B cell (primary cell): Measurements from ENCODE around the gene DCUN1D2. TPM values are rescaled to one million over a fixed set of nuclear protein-coding genes. Genes with fewer than 3 reads are reported as not detected.

Source experiments
- ATAC-seq: fragments of 200-7000 bp; cut with Tn5 transposase; one replicate; pipeline ENCODE4 v1.10.0; 2021; ENCODE audit warnings: low read depth, mild to moderate bottlenecking, moderate number of reproducible peaks, moderate library complexity
- CTCF ChIA-PET: fragments of 350-600 bp; sonication (Branson Sonifier 250); formaldehyde crosslinking; loops from one replicate; lab custom pipeline; 2021; ENCODE audit warnings: antibody characterized with exemption, inconsistent platforms; lab: Charles Lee
- POLR2A ChIA-PET: fragments of 350-600 bp; sonication (Branson Sonifier 250); formaldehyde crosslinking; loops from one replicate; lab custom pipeline; 2021; ENCODE audit warnings: antibody characterized with exemption; lab: Charles Lee
- DNase-seq: peaks from one replicate; pipeline ENCODE4 v3.0.0; 2013
- H2AFZ ChIP-seq: 2 replicates; pipeline ENCODE4 v1.6.1; 2012; ENCODE audit warnings: mild to moderate bottlenecking, low read depth, low read length; ENCODE audit not compliant: insufficient read depth, poor library complexity, severe bottlenecking
- H3K27ac ChIP-seq, 2 donors: 1 replicate in 1 of 2; 2 replicates in 1 of 2; pipeline ENCODE4 v1.5.1; 2012 to 2013; ENCODE audit warnings: low read length in 2 of 2, mild to moderate bottlenecking in 2 of 2, moderate library complexity in 1 of 2
- H3K27me3 ChIP-seq, 4 experiments: fragments of 200-600 bp in 1 of 4; sonication (generic) in 1 of 4; replicated peaks in 1 of 4; 1 replicate in 2 of 4; 2 replicates in 2 of 4; pipeline versions ENCODE4 v1.6.1 to v1.7.0; 2013 to 2016; ENCODE audit warnings: low read length in 3 of 4, mild to moderate bottlenecking in 2 of 4, mixed read lengths in 1 of 4, moderate library complexity in 1 of 4; ENCODE audit not compliant: insufficient read depth in 4 of 4, control insufficient read depth in 3 of 4; ENCODE audit errors: control extremely low read depth in 1 of 4
- H3K36me3 ChIP-seq, 2 experiments: replicated peaks in 1 of 2; 1 replicate in 1 of 2; 2 replicates in 1 of 2; pipeline versions ENCODE4 v1.6.1 to v1.7.1; 2013; ENCODE audit warnings: low read length in 1 of 2; ENCODE audit not compliant: insufficient read depth in 2 of 2, control insufficient read depth in 1 of 2; ENCODE audit errors: control extremely low read depth in 1 of 2, extremely low read depth in 1 of 2
- H3K4me1 ChIP-seq, 2 donors: fragments of 200-600 bp in 1 of 2; sonication (generic) in 1 of 2; 1 replicate in 1 of 2; 2 replicates in 1 of 2; pipeline versions ENCODE4 v1.5.1 to v1.6.1; 2013 to 2017; ENCODE audit warnings: low read length in 2 of 2; ENCODE audit not compliant: control insufficient read depth in 2 of 2, insufficient read depth in 2 of 2
- H3K4me2 ChIP-seq: replicated peaks from 2 replicates; pipeline ENCODE3; 2012; ENCODE audit warnings: mild to moderate bottlenecking, low read depth, low read length; ENCODE audit not compliant: poor library complexity, severe bottlenecking
- H3K4me3 ChIP-seq, 5 experiments: fragments of 200-600 bp in 1 of 5; sonication (generic) in 1 of 5; 1 replicate in 3 of 5; 2 replicates in 2 of 5; pipeline versions ENCODE4 v1.5.1 to v1.7.0; 2011 to 2016; ENCODE audit warnings: low read length in 4 of 5, mild to moderate bottlenecking in 4 of 5, low read depth in 2 of 5, control low read depth in 1 of 5, moderate library complexity in 1 of 5; ENCODE audit not compliant: insufficient read depth in 1 of 5; ENCODE audit errors: control extremely low read depth in 1 of 5, extremely low read depth in 1 of 5
- H3K79me2 ChIP-seq: fragments of 200-600 bp; sonication (generic); one replicate; pipeline ENCODE4 v1.6.0; 2016; ENCODE audit warnings: low read length; ENCODE audit not compliant: control insufficient read depth, insufficient read depth
- H3K9ac ChIP-seq: fragments of 200-600 bp; sonication (generic); 2 replicates; pipeline ENCODE4 v1.6.1; 2017; ENCODE audit warnings: mild to moderate bottlenecking, low read length, moderate library complexity
- H3K9me3 ChIP-seq, 3 donors: one replicate each; pipeline versions ENCODE4 v1.6.1 to v1.7.1; 2013; ENCODE audit warnings: low read length in 2 of 3; ENCODE audit not compliant: control insufficient read depth in 2 of 3, insufficient read depth in 1 of 3; ENCODE audit errors: control extremely low read depth in 1 of 3
- H4K20me1 ChIP-seq: 2 replicates; pipeline ENCODE4 v1.6.0; 2012; ENCODE audit warnings: mild to moderate bottlenecking, low read length; ENCODE audit not compliant: insufficient read depth, control insufficient read depth, poor library complexity, severe bottlenecking
- H3K27ac Mint-ChIP-seq: one replicate; pipeline ENCODE4 v1.8.0; 2021; ENCODE audit warnings: mixed read lengths
- H3K27me3 Mint-ChIP-seq: one replicate; pipeline ENCODE4 v1.8.0; 2021; ENCODE audit warnings: mixed read lengths
- H3K4me1 Mint-ChIP-seq: one replicate; pipeline ENCODE4 v1.8.0; 2021; ENCODE audit warnings: mixed read lengths
- H3K4me3 Mint-ChIP-seq: one replicate; pipeline ENCODE4 v1.8.0; 2021; ENCODE audit warnings: mixed read lengths
- H3K9me3 Mint-ChIP-seq: one replicate; pipeline ENCODE4 v1.8.0; 2022; ENCODE audit warnings: mixed read lengths; ENCODE audit not compliant: insufficient read depth
- EZH2 ChIP-seq: IDR thresholded peaks from 2 replicates; pipeline ENCODE4 v1.6.1; 2012; ENCODE audit warnings: borderline replicate concordance, low read depth, mild to moderate bottlenecking, moderate library complexity, low read length; ENCODE audit not compliant: insufficient read depth, poor library complexity, severe bottlenecking
- WGBS: methylation state at CpG from one replicate; pipeline ENCODE4 v1.1.5; 2013; ENCODE audit warnings: missing lambda C conversion rate; ENCODE audit not compliant: insufficient coverage; 5-methylcytosine and 5-hydroxymethylcytosine counted together
- intact Hi-C: fragments of 100-400 bp; cut with micrococcal nuclease; formaldehyde crosslinking; loops from one replicate; pipeline ENCODE4 v1.10.0; 2022
- polyA plus RNA-seq: library from polyadenylated mRNA; depleted of rRNA; stranded (reverse); fragments of >200 nt; gene quantifications from 2 replicates; pipeline ENCODE4 v1.2.3, GENCODE V29; 2012
- total RNA-seq, 2 donors: library from RNA; stranded (reverse); fragments of 120-200 nt in 1 of 2; gene quantifications; 1 replicate in 1 of 2; 2 replicates in 1 of 2; pipeline versions ENCODE4 v1.2.3 to v1.2.4, GENCODE V29; 2013 to 2022
- TF ChIP-seq, protein P1 (sequence below): fragments of 200-600 bp; IDR thresholded peaks from one replicate; pipeline ENCODE4 v1.8.0; 2022; ENCODE audit warnings: antibody characterized with exemption, mild to moderate bottlenecking

DCUN1D2 gene
- total and polyA plus RNA-seq, 2 donors (not counting 1 experiment from before 2014, with no cell fraction given), result 15.3 to 41.3 TPM

DNA sequence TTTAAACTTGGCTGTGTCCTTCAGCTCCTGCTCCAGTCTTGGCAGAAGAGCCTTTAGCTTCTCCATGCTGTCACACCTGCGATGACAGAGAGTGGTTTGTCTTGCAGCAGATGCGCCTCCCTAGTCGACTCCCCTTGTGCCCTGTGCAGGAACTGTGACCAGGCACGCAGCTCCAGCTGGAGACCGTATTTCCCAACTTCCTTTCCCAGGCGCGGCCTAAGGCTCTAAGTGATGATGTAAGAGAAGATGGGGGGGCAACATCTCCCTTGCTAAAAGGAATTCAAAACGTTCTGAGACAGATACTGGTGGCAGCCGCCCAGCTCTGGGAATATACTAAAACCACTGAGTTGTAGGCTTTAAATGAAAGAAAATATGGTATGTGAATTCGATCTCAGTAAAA lies 16.3 kb downstream of the DCUN1D2 start:
- no peaks in the 10 kb centered on the region for H3K9me3 ChIP-seq
- ATAC-seq (no peak), DNase-seq (no peak)
- Mint-ChIP-seq H3K9me3 (no peaks in the 10 kb centered on the region), H3K27ac (no peak overlapping the region), H3K4me1 (no peaks in the 10 kb centered on the region), H3K4me3 (no peak overlapping the region), H3K27me3 (no peaks in the 10 kb centered on the region)
- no peak overlapping the region for H3K9ac ChIP-seq
- no peaks in the 10 kb centered on the region for H3K27me3 ChIP-seq
- H3K4me2 ChIP-seq, result no peak overlapping the region
- H2AFZ ChIP-seq, result no peak overlapping the region
- POLR2A ChIA-PET, result no interaction called here
- CTCF ChIA-PET, result no interaction called here
- TF ChIP-seq, protein P1, sequence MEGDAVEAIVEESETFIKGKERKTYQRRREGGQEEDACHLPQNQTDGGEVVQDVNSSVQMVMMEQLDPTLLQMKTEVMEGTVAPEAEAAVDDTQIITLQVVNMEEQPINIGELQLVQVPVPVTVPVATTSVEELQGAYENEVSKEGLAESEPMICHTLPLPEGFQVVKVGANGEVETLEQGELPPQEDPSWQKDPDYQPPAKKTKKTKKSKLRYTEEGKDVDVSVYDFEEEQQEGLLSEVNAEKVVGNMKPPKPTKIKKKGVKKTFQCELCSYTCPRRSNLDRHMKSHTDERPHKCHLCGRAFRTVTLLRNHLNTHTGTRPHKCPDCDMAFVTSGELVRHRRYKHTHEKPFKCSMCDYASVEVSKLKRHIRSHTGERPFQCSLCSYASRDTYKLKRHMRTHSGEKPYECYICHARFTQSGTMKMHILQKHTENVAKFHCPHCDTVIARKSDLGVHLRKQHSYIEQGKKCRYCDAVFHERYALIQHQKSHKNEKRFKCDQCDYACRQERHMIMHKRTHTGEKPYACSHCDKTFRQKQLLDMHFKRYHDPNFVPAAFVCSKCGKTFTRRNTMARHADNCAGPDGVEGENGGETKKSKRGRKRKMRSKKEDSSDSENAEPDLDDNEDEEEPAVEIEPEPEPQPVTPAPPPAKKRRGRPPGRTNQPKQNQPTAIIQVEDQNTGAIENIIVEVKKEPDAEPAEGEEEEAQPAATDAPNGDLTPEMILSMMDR, result no peak
- TF ChIP-seq EZH2, result no peak
- H3K4me1 ChIP-seq, result no peaks in the 10 kb centered on the region
- no peak overlapping the region for H3K27ac ChIP-seq
- no peak overlapping the region for H3K4me3 ChIP-seq
- no peaks in the 10 kb centered on the region for H4K20me1 ChIP-seq
- intact Hi-C loops, result no loop called here
- H3K36me3 ChIP-seq, result peaks cover 4 to 47% of the 10 kb centered on the region in 2 experiments
- no peaks in the 10 kb centered on the region for H3K79me2 ChIP-seq
- 100% methylated on average over 2 of the region's 10 CpGs for WGBS

DNA sequence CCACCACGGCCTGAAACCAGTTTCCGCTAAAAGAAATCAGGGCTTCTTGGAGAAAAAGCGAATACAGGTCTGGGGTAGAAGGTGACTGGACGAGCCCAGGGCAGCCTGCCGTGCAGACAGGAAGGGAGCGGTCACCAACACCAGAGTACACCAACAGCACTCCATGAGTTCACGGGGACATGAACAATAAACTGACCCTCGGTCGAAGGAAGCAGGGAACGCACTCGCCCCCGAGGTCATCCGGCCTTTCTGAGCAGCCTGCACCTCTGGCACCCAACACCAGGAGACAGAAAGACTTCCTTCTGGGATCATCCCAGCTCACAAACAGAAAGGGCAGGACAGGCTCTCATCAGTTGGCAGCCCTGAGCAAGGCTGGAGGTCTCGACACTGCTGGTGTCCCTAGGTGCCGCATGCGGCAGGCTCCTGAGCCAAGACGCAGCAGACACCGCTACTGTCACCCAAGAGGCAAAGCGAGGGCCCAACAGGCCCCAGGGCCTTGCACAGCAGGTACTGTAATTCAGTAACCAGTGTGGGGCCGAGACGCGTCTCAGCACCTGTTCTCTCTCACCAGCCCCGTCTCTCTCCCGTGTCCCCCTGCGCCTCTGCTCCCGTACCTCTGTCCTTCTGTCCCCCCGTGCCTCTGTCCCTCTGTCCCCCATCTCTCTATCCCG lies 18.0 kb downstream of the DCUN1D2 start:
- Histone ChIP-seq H4K20me1 (no peaks in the 10 kb centered on the region), H3K4me3 (no peak overlapping the region), H3K9ac (no peak overlapping the region), H3K4me1 (no peaks in the 10 kb centered on the region), H3K79me2 (no peaks in the 10 kb centered on the region), H3K27me3 (no peaks in the 10 kb centered on the region), H3K27ac (no peak overlapping the region), H3K36me3 (peaks cover 0 to 35% of the 10 kb centered on the region in 2 experiments), H3K4me2 (no peak overlapping the region), H3K9me3 (no peaks in the 10 kb centered on the region), H2AFZ (no peak overlapping the region)
- no peak for ATAC-seq
- ChIA-PET CTCF (no interaction called here), POLR2A (no interaction called here)
- Mint-ChIP-seq H3K4me1 (no peaks in the 10 kb centered on the region), H3K27me3 (no peaks in the 10 kb centered on the region), H3K9me3 (no peaks in the 10 kb centered on the region), H3K4me3 (no peak overlapping the region), H3K27ac (no peak overlapping the region)
- no peak for DNase-seq
- TF ChIP-seq, protein P1, result no peak
- TF ChIP-seq EZH2, result no peak
- intact Hi-C loops, result no loop called here
- WGBS, result 98% methylated on average over 25 of the region's 28 CpGs
